HEK293 (cell line): ENCODE data around the gene CASP6.

Source experiments
- CTCF ChIA-PET: fragments of 350-600 bp; formaldehyde crosslinking; extraction: SDS; loops from one replicate; lab custom pipeline; 2021; ENCODE audit warnings: antibody characterized with exemption; lab: Yijun Ruan, JAX
- POLR2A ChIA-PET: fragments of 300-600 bp; formaldehyde crosslinking; extraction: SDS; loops from one replicate; lab custom pipeline; 2020; ENCODE audit warnings: antibody characterized with exemption, inconsistent platforms; lab: Yijun Ruan, JAX
- H3K27ac ChIP-seq: fragments of 200-500 bp; sonication (Bioruptor generic); 2 replicates; pipeline ENCODE4 v1.5.1; 2014; ENCODE audit warnings: low read depth, low read length, control low read depth, inconsistent platforms; ENCODE audit errors: extremely low read depth
- H3K36me3 ChIP-seq, 2 experiments: fragments of 200-500 bp in 1 of 2; sonication (Bioruptor generic) in 1 of 2; 1 replicate in 1 of 2; 2 replicates in 1 of 2; pipeline ENCODE4 v1.5.1; 2014 to 2017; ENCODE audit warnings: inconsistent platforms in 2 of 2, low read length in 2 of 2; ENCODE audit not compliant: control insufficient read depth in 2 of 2, insufficient read depth in 1 of 2
- H3K4me1 ChIP-seq: fragments of 200-500 bp; sonication (Bioruptor generic); 2 replicates; pipeline ENCODE4 v1.5.1; 2014; ENCODE audit warnings: mild to moderate bottlenecking, low read length, inconsistent platforms; ENCODE audit not compliant: control insufficient read depth, insufficient read depth
- H3K4me3 ChIP-seq: 2 replicates; pipeline ENCODE4 v1.5.1; 2011; ENCODE audit warnings: low read depth, mild to moderate bottlenecking, control low read depth, low read length, moderate library complexity
- H3K9me3 ChIP-seq: fragments of 200-500 bp; sonication (Bioruptor generic); 2 replicates; pipeline ENCODE4 v1.5.1; 2014; ENCODE audit warnings: low read depth, low read length, inconsistent platforms; ENCODE audit not compliant: control insufficient read depth, insufficient read depth
- REST ChIP-seq: fragments of 450-650 bp; formaldehyde crosslinking; IDR thresholded peaks from 2 replicates; pipeline ENCODE4 v1.5.1; 2016; ENCODE audit warnings: missing biosample characterization, missing genetic modification characterization
- ZBTB26 ChIP-seq: fragments of 450-650 bp; formaldehyde crosslinking; optimal IDR thresholded peaks from 2 replicates; pipeline ENCODE3; 2016; ENCODE audit warnings: missing biosample characterization, mild to moderate bottlenecking, missing genetic modification characterization
- ZBTB8A ChIP-seq: fragments of 450-650 bp; formaldehyde crosslinking; IDR thresholded peaks from 2 replicates; pipeline ENCODE4 v1.5.1; 2016; ENCODE audit warnings: missing biosample characterization, missing genetic modification characterization
- ZNF10 ChIP-seq: fragments of 450-650 bp; formaldehyde crosslinking; IDR thresholded peaks from 2 replicates; pipeline ENCODE4 v1.5.1; 2017; ENCODE audit warnings: missing biosample characterization, missing genetic modification characterization
- ZNF146 ChIP-seq: fragments of 450-650 bp; formaldehyde crosslinking; IDR thresholded peaks from 2 replicates; pipeline ENCODE4 v1.5.1; 2016; ENCODE audit warnings: missing biosample characterization, missing genetic modification characterization
- ZNF202 ChIP-seq: fragments of 450-650 bp; formaldehyde crosslinking; IDR thresholded peaks from 2 replicates; pipeline ENCODE4 v1.5.1; 2016; ENCODE audit warnings: missing biosample characterization, missing genetic modification characterization, borderline replicate concordance
- ZNF558 ChIP-seq: fragments of 450-650 bp; formaldehyde crosslinking; IDR thresholded peaks from 2 replicates; pipeline ENCODE4 v1.5.1; 2016; ENCODE audit warnings: missing biosample characterization, missing genetic modification characterization
- ZNF585B ChIP-seq: fragments of 450-650 bp; formaldehyde crosslinking; IDR thresholded peaks from 2 replicates; pipeline ENCODE4 v1.5.1; 2016; ENCODE audit warnings: missing biosample characterization, missing genetic modification characterization
- ZNF626 ChIP-seq: fragments of 450-650 bp; sonication (Bioruptor Pico); formaldehyde crosslinking; IDR thresholded peaks from 2 replicates; pipeline ENCODE4 v1.5.1; 2018; ENCODE audit warnings: missing biosample characterization, missing genetic modification characterization, inconsistent platforms
- ZNF629 ChIP-seq: fragments of 450-650 bp; formaldehyde crosslinking; IDR thresholded peaks from 2 replicates; pipeline ENCODE4 v1.5.1; 2017; ENCODE audit warnings: missing biosample characterization, missing genetic modification characterization
- TF ChIP-seq, protein P1 (sequence below): fragments of 450-650 bp; formaldehyde crosslinking; IDR thresholded peaks from 2 replicates; pipeline ENCODE4 v1.5.1; 2016; ENCODE audit warnings: missing biosample characterization, missing genetic modification characterization

CASP6 gene

DNA sequence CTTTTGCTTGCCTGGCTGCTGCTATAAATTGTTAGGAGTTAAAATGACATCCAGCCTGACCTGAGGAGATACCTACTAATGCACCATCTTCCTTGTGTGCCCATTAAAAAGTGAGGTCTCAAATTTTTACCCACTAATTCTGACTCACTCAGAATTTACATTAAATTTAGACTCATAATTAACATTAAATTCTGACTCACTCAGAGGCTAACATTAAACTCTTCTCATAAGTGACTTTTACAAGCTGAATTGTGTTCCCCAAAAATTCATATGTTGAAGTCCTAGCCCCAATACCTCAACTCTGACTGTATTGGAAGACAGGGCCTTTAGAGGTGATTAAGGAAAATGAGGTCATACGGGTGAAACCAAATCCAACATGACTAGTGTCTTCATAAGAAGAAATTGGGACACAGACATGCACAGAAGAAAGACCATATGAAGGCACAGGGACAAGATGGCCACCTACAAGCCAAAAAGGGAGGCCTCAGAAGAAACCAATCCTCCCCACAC lies 11.8 kb downstream of the CASP6 start:
- H3K4me1 ChIP-seq = no peaks in the 10 kb centered on the region
- ChIA-PET POLR2A (no interaction called here), CTCF (no interaction called here)
- no peak overlapping the region for H3K4me3 ChIP-seq
- H3K9me3 ChIP-seq = no peaks in the 10 kb centered on the region
- no peak for TF ChIP-seq ZNF626 (tag by site-specific recombination)
- TF ChIP-seq, protein P1, sequence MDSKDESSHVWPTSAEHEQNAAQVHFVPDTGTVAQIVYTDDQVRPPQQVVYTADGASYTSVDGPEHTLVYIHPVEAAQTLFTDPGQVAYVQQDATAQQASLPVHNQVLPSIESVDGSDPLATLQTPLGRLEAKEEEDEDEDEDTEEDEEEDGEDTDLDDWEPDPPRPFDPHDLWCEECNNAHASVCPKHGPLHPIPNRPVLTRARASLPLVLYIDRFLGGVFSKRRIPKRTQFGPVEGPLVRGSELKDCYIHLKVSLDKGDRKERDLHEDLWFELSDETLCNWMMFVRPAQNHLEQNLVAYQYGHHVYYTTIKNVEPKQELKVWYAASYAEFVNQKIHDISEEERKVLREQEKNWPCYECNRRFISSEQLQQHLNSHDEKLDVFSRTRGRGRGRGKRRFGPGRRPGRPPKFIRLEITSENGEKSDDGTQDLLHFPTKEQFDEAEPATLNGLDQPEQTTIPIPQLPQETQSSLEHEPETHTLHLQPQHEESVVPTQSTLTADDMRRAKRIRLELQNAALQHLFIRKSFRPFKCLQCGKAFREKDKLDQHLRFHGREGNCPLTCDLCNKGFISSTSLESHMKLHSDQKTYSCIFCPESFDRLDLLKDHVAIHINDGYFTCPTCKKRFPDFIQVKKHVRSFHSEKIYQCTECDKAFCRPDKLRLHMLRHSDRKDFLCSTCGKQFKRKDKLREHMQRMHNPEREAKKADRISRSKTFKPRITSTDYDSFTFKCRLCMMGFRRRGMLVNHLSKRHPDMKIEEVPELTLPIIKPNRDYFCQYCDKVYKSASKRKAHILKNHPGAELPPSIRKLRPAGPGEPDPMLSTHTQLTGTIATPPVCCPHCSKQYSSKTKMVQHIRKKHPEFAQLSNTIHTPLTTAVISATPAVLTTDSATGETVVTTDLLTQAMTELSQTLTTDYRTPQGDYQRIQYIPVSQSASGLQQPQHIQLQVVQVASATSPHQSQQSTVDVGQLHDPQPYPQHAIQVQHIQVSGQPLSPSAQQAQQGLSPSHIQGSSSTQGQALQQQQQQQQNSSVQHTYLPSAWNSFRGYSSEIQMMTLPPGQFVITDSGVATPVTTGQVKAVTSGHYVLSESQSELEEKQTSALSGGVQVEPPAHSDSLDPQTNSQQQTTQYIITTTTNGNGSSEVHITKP (tag by site-specific recombination) = peak; percentile 42; the same call in 1 of the 2 replicates
- TF ChIP-seq, all 188 proteins: peak for 1
- peaks cover 3 to 84% of the 10 kb centered on the region in 2 experiments; a peak in 2 of 3 replicates for H3K36me3 ChIP-seq
- H3K27ac ChIP-seq = no peak overlapping the region

DNA sequence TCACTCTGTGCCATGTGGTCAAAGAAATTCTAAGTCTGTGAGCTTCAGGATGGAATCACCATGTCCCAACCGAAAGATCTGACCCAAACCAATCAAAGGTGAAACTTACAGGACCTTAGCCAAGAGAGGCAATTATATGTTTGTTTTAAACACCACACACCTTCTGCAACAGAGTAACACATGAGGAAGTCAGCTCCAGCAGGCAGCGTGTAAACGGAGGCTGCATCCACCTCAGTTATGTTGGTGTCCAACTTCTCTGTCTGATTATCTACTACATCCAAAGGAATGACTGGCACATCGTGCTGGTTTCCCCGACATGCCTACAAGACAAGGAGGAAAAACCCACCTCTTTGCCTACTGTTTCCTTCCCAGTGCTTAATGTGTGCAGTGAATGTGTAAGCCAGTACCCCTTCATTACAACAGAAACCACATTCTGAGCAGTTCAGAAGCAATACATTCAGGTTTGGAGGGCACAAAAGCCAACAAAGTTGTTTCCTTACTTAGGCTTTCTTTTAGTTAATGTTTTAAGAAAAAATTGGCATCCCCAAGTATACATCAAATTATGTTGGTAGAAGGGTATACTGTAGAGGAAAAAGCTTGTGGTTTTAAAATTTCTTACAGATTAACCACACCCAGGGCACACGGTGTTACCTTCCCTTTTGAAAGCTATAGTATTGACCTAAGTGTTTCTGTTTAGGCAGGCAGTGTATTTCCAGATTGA lies 12.4 kb downstream of the CASP6 start:
- POLR2A ChIA-PET = interaction anchor here (0.7 kb wide), 1 partner anchor 125 kb away, joined by 5 read pairs; the partner anchor contains the start of gene GAR1

More for the DNA sequence above, 12.4 kb downstream of the CASP6 start:
- H3K4me3 ChIP-seq = no peak overlapping the region
- no peak overlapping the region for H3K27ac ChIP-seq
- no peak for TF ChIP-seq ZNF629 (tag by site-specific recombination)
- TF ChIP-seq ZBTB8A (tag by site-specific recombination) = no peak
- TF ChIP-seq ZNF585B (tag by site-specific recombination) = no peak
- no peak for TF ChIP-seq ZNF202 (tag by site-specific recombination)
- no peak for TF ChIP-seq REST (tag by site-specific recombination)
- TF ChIP-seq ZNF10 (tag by site-specific recombination) = no peak
- no peak for TF ChIP-seq ZNF146 (tag by site-specific recombination)
- TF ChIP-seq ZBTB26 (tag by site-specific recombination) = no peak
- no peak for TF ChIP-seq ZNF558 (tag by site-specific recombination)
- CTCF ChIA-PET = interaction anchor here (0.6 kb wide), 1 partner anchor 288 kb away, joined by 3 read pairs; no protein-coding TSS in a partner anchor
- H3K36me3 ChIP-seq = peaks cover 3 to 83% of the 10 kb centered on the region in 2 experiments; a peak in 2 of 3 replicates
- no peaks in the 10 kb centered on the region for H3K4me1 ChIP-seq
- no peaks in the 10 kb centered on the region for H3K9me3 ChIP-seq
